GM12874 (cell line): ENCODE measurements around the gene TMEM187.
A peak's percentile ranks its signal among the peaks of the same experiment; 100 is the strongest.

Experiments
- CTCF ChIP-seq: IDR thresholded peaks from 2 replicates; pipeline ENCODE4 v1.5.1; 2011; ENCODE audit warnings: low read depth, mild to moderate bottlenecking, control low read depth, low read length, moderate library complexity; ENCODE audit not compliant: insufficient read depth

Gene TMEM187

GRCh38 chrX:153972368-153973126 is at the start of gene TMEM187:
Gene TMEM187 (plus strand): TSS chrX:153972754. CDS start chrX:153982063, 9,309 bp downstream.
- TF ChIP-seq CTCF, result no peak

- peak; percentile 60 for TF ChIP-seq CTCF
Observed at GRCh38 chrX:153922932-153923857, 49.4 kb upstream of the TMEM187 start.

- peak; percentile 9; the same call in 1 of the 2 replicates for TF ChIP-seq CTCF
Observed at GRCh38 chrX:153924149-153924861, 48.2 kb upstream of the TMEM187 start.

GRCh38 chrX:153925387-153925738 is 47.2 kb upstream of the TMEM187 start:
- no peak for TF ChIP-seq CTCF

GRCh38 chrX:153925739-153926551 is 46.6 kb upstream of the TMEM187 start, which contains the start of gene ARHGAP4:
Gene ARHGAP4 (minus strand): TSS chrX:153926264. CDS start chrX:153926202, 62 bp downstream.
- TF ChIP-seq CTCF, result no peak

GRCh38 chrX:153926552-153926857 is 46.0 kb upstream of the TMEM187 start:
- no peak for TF ChIP-seq CTCF
